GM19193 (cell line): Measurements from ENCODE around the gene CDH22.

ENCODE experiments used
- POLR2A ChIP-seq: IDR thresholded peaks from 4 replicates; pipeline ENCODE4 v1.6.1; 2011; ENCODE audit not compliant: insufficient read depth, insufficient read length; ENCODE audit errors: extremely low read depth

Gene CDH22

GRCh38 chr20:46315311-46315710 lies 7.0 kb upstream of the CDH22 start:
- TF ChIP-seq POLR2A = no peak

DNA sequence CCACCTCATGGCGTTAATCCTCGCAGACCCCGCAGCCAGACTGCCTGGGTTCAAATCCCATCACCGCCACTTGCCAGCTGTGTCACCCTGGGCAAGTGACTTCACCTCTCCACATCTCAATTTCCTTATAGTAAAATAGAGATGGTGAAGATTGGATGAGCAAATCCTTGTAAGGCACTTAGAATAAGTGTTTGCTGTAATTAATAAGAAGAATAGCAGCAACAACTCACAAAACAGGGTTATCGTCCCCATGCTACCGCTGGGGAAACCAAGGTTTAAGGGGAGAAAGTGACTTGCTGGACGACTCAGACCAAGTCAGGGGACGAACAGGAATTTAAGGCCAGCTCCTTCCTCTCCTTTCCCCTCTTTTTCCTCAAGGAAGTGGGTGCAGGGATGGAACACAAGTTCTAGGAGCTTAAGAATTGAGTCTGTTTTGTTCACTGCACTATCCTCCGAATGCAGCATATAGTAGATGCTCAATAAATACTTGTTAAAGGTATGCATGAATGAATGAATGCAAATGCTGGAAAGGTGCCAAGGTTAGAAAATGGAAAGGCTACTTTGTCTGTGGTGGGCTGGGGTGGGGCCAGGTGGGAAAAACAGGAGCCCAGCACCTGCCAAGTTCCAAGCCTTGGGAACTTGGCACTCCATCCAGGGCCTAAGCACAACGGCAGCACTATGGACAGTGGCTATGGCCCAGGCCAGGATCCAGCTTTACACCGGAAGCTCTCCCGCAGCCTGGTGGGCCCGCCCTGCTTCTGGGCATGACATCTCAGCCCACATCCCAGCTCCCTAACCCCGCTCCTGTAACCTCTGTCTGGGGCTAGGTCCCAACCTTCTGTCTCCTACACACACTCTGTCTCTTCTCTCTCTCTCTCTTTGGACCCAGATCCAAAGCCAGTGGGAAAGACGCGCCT lies 4.9 kb upstream of the CDH22 start:
- TF ChIP-seq POLR2A = no peak

GRCh38 chr20:46312075-46312944 lies 4.0 kb upstream of the CDH22 start:
- TF ChIP-seq POLR2A = no peak

GRCh38 chr20:46311719-46312074 lies 3.4 kb upstream of the CDH22 start:
- TF ChIP-seq POLR2A = no peak

GRCh38 chr20:46311039-46311650 lies 2.8 kb upstream of the CDH22 start:
- no peak for TF ChIP-seq POLR2A

GRCh38 chr20:46309945-46310344 lies 1.6 kb upstream of the CDH22 start:
- no peak for TF ChIP-seq POLR2A

DNA sequence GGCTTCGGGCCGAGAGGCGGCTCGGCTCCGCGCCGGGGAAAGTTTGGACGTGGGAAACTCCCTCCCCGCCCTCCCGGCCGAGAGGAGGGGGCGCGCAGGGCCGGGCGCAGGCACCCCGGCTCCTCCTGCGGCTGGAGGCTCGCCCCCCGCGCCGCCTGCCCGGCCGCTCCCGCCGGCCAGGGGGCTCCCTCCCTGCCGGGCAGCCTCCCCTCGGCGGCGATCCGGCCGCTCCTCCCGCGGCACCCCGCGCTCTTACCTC lies 370 bp downstream of the CDH22 start:
- TF ChIP-seq POLR2A = no peak

DNA sequence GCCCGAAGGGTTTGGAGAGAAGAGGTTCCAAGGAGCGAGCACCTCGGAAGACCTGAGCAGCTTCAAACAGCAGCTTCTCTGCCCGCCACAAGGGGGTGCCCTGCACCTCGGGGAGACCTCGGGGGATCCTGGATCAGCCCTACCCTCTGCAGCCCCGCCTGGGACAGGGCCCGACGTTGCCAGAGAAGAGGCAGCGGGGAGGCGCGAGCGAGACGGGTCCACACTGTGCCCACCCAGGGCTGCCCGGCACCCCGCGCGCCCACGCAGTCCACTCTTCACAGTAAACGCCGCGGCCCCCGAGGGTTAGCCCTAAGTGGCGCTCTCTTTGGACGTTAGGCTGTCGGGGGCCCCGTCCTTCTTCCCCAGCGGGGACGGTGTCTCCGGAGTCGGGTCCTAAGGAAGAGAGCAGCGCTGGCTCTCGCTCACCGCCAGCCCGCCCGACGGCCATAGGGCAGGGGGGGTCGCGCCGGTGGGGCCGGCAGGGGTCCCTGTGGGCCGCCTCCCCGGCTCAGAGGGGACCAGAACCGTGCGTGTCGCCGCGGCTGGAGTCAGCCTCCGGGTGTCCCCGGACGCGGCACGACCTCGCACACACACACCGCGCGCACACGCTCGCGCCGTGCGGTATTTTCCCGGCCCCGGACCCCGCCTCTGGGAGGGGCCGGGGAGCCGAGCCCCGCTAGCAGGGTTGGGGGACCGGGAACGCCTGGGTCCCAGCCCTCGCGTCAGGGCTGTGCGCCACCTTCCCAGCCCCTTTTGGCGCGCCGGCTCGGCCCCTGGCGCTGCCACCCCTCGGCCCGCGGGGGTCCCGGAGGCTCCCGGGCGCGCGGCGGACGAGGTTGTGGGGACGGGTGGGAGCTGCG lies 929 bp downstream of the CDH22 start:
- TF ChIP-seq POLR2A = no peak

GRCh38 chr20:46306743-46307138 lies 1.6 kb downstream of the CDH22 start:
- no peak for TF ChIP-seq POLR2A

DNA sequence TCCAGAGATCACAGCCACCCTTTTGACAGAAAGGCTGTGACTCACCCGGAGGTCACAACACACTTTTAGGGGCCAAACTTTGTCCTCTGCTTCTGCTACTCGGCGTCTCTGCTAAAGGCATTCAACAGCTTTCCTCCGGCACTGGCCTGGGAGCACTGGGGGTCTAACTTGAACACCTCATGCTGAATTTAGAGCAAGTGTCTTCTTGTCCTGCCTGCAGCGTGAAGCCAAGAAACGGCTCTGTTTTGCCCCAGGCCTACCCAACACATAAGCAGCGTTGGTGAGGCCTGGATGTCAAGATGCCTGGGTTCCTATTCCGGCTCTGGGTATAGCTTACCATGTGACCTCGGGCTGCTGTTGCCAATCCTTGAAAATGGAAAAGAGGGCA lies 2.3 kb downstream of the CDH22 start:
- TF ChIP-seq POLR2A = no peak

DNA sequence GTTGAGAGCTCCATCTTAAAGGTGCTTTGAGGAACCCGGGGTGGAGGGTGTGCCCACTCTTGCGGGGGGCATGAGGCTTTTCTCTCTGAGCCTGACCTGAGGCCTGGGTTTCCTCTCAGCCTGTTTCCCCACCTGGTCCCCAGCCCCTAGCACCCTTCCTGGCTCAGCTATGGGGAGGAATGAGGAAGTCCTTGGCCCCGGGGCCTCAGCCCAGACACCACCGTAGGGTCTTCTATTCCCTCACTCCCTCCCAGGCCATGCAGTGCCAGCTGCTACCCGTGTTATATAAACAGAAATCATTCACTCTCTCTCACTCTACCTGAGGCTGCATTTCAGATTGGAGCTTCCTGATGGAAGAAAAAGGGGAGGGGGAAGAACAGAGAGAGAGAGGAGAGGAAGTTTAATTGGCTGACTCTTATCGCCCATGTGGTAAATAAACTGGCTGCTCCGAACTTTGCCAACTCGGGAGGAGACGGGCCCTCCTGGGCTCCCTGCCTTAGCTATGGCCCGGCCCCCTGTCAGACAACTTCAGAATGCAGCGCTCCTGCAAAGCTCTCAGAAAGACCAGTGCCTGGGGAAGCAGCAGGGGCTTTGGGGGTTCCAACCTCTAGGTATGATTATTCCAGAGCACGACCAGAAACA lies 2.8 kb downstream of the CDH22 start:
- TF ChIP-seq POLR2A = no peak

GRCh38 chr20:46304852-46305251 lies 3.4 kb downstream of the CDH22 start:
- TF ChIP-seq POLR2A = no peak

GRCh38 chr20:46304361-46304760 lies 3.9 kb downstream of the CDH22 start:
- no peak for TF ChIP-seq POLR2A

- TF ChIP-seq POLR2A = no peak
Observed at GRCh38 chr20:46303176-46303956, 4.9 kb downstream of the CDH22 start.

- no peak for TF ChIP-seq POLR2A
Observed at GRCh38 chr20:46302106-46302505, 6.2 kb downstream of the CDH22 start.
